Measurements from ENCODE around the gene TK1. TPM values are rescaled to one million over a fixed set of nuclear protein-coding genes. Genes with fewer than 3 reads are reported as not detected.
A peak's percentile ranks its signal among the peaks of the same experiment; 100 is the strongest.
"Not testable (repeated sequence)": the region's sequence is repeated elsewhere in the genome, so short reads cannot be mapped to it uniquely, and the experiment has no call there.

Gene TK1
- polyA plus RNA-seq (2013) = 10.2 TPM

DNA sequence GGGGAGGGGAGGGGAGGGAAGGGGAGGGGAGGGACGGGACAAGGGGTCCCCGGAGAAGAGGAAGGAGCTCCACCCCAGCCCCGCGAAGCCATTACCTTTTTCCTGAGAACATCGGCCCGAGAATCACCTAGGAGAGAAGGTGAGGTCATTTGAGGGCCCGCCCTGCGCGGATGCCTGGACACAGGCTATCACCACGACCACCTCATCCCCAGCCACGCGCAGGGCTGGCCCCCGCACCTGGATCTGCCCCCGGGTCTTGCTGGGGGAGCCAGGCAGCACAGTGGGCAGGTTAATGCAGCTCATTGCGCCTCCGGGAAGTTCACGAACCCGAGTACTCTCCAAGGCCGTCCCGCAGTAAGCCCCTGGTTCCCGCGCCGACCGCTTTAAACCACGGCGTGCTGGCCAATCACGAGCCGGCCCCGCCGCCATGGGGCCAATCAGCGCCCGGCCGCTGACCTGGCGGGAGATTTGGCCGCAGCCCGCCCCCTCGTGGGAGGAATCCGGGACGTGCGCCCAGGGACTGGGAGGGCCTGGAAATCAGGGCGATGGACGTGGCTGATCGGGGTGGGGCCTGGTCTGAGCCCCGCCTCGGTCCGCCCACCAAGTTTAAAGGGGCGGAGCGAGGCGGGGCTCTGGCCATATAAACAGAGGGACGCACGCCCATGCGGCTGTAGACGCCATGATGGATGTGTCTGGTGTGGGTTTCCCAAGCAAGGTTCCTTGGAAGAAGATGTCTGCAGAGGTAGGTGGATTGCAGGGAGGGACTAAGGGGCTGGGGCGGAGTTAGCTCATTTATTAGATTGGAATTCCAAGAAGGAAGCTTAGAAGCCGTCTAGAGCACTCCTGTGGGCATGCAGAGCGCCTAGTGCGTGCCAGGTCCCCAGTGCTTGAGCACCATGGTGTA, at the start of gene TK1, which contains the start of gene AFMID:
Gene TK1 (minus strand): TSS at position 361 of the 904 bp plus-strand sequence. CDS start 58 bp downstream, at position 303.
Gene AFMID (plus strand): TSS at position 671 of the 904 bp plus-strand sequence. CDS start 9 bp downstream, at position 680.
- no peaks in the 10 kb centered on the region for H3K27me3 ChIP-seq (replicated peaks in 2 of 5; ENCODE audit: control insufficient read depth in 4 of 5, insufficient read depth in 5 of 5, low read length in 4 of 5)
- 6% methylated on average over 46 of the region's 57 CpGs for WGBS (ENCODE audit: insufficient coverage)
- peaks cover 3 to 42% (median 16%) of the 10 kb centered on the region in 4 experiments for H3K36me3 ChIP-seq (ENCODE audit: control insufficient read depth in 4 of 4, insufficient read depth in 4 of 4, low read length in 3 of 4)
- ChIA-PET CTCF (interaction anchor here (0.8 to 2.2 kb wide), 7 partner anchors 10 to 68 kb away, joined by 3 to 13 read pairs (median 4); no protein-coding TSS in a partner anchor), POLR2A (no interaction called here)
- peak within 1 kb of the TSS in 1 of 2 experiments; percentile 47 for H3K27ac ChIP-seq (ENCODE audit: insufficient read depth in 1 of 2, low read depth in 1 of 2, low read length in 2 of 2, poor library complexity in 1 of 2, severe bottlenecking in 2 of 2)
- DNase-seq = peak; percentile 94 to 96 (median 96)
- peaks cover 0 to 36% (median 20%) of the 10 kb centered on the region in 4 experiments for H3K4me1 ChIP-seq (ENCODE audit: control extremely low read depth in 1 of 4, control insufficient read depth in 4 of 4, insufficient read depth in 4 of 4, low read length in 3 of 4)
- no peaks in the 10 kb centered on the region for H3K9me3 ChIP-seq (ENCODE audit: control extremely low read depth in 1 of 5, control insufficient read depth in 4 of 5, insufficient read depth in 2 of 5, low read depth in 1 of 5, low read length in 4 of 5)
- peak within 1 kb of the TSS; percentile 62 to 94 (median 84) for H3K4me3 ChIP-seq (ENCODE audit: control insufficient read depth in 1 of 7, extremely low read depth in 1 of 7, insufficient read depth in 4 of 7, low read depth in 2 of 7, low read length in 6 of 7)

GRCh38 chr17:78235885-78236284, 49.0 kb upstream of the TK1 start:
- POLR2A ChIA-PET = no interaction called here
- Histone ChIP-seq H3K9me3 (ENCODE audit: control extremely low read depth in 1 of 5, control insufficient read depth in 4 of 5, insufficient read depth in 2 of 5, low read depth in 1 of 5, low read length in 4 of 5) (no peaks in the 10 kb centered on the region), H3K4me1 (ENCODE audit: control extremely low read depth in 1 of 4, control insufficient read depth in 4 of 4, insufficient read depth in 4 of 4, low read length in 3 of 4) (peaks cover 0 to 25% (median 18%) of the 10 kb centered on the region in 4 experiments), H3K36me3 (ENCODE audit: control insufficient read depth in 4 of 4, insufficient read depth in 4 of 4, low read length in 3 of 4) (no peaks in the 10 kb centered on the region), H3K27me3 (replicated peaks in 2 of 5; ENCODE audit: control insufficient read depth in 4 of 5, insufficient read depth in 5 of 5, low read length in 4 of 5) (peaks cover 0 to 22% (median 12%) of the 10 kb centered on the region in 5 experiments), H3K4me3 (ENCODE audit: control insufficient read depth in 1 of 7, extremely low read depth in 1 of 7, insufficient read depth in 4 of 7, low read depth in 2 of 7, low read length in 6 of 7) (no peak overlapping the region), H3K27ac (ENCODE audit: insufficient read depth in 1 of 2, low read depth in 1 of 2, low read length in 2 of 2, poor library complexity in 1 of 2, severe bottlenecking in 2 of 2) (no peak overlapping the region)
- WGBS (ENCODE audit: insufficient coverage) = 87% methylated on average over 8 of the region's 8 CpGs
- no peak for DNase-seq
- CTCF ChIA-PET = interaction anchor here (0.9 to 6.1 kb wide), 3 partner anchors 10 to 15 kb away, joined by 4 to 29 read pairs (median 13); no protein-coding TSS in a partner anchor

DNA sequence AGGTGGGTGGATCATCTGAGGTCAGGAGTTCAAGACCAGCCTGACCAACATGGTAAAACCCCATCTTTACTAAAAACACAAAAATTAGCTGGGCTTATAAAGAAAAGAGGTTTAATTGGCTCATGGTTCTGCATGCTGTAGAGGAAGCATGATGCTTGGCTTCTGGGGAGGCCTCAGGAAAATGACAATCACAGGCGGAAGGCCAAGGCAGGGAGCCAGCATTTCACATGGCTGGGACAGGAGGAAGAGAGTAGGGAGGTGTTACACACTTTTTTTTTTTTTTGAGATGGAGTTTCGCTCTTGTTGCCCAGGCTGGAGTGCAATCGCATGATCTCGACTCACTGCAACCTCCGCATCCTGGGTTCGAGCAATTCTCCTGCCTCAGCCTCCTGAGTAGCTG, 48.2 kb upstream of the TK1 start:
- POLR2A ChIA-PET; H3K36me3 ChIP-seq (ENCODE audit: control insufficient read depth in 4 of 4, insufficient read depth in 4 of 4, low read length in 3 of 4); H3K4me3 ChIP-seq (ENCODE audit: control insufficient read depth in 1 of 7, extremely low read depth in 1 of 7, insufficient read depth in 4 of 7, low read depth in 2 of 7, low read length in 6 of 7); H3K27ac ChIP-seq (ENCODE audit: insufficient read depth in 1 of 2, low read depth in 1 of 2, low read length in 2 of 2, poor library complexity in 1 of 2, severe bottlenecking in 2 of 2); DNase-seq; H3K9me3 ChIP-seq (ENCODE audit: control extremely low read depth in 1 of 5, control insufficient read depth in 4 of 5, insufficient read depth in 2 of 5, low read depth in 1 of 5, low read length in 4 of 5): not testable (repeated sequence)
- peaks cover 0 to 25% (median 18%) of the 10 kb centered on the region in 4 experiments for H3K4me1 ChIP-seq (ENCODE audit: control extremely low read depth in 1 of 4, control insufficient read depth in 4 of 4, insufficient read depth in 4 of 4, low read length in 3 of 4)
- CTCF ChIA-PET = interaction anchor here (3.4 to 6.1 kb wide), 2 partner anchors 11 to 16 kb away, joined by 13 to 29 read pairs; no protein-coding TSS in a partner anchor
- 67% methylated on average over 6 of the region's 6 CpGs for WGBS (ENCODE audit: insufficient coverage)
- H3K27me3 ChIP-seq (replicated peaks in 2 of 5; ENCODE audit: control insufficient read depth in 4 of 5, insufficient read depth in 5 of 5, low read length in 4 of 5) = peaks cover 0 to 26% (median 19%) of the 10 kb centered on the region in 5 experiments

DNA sequence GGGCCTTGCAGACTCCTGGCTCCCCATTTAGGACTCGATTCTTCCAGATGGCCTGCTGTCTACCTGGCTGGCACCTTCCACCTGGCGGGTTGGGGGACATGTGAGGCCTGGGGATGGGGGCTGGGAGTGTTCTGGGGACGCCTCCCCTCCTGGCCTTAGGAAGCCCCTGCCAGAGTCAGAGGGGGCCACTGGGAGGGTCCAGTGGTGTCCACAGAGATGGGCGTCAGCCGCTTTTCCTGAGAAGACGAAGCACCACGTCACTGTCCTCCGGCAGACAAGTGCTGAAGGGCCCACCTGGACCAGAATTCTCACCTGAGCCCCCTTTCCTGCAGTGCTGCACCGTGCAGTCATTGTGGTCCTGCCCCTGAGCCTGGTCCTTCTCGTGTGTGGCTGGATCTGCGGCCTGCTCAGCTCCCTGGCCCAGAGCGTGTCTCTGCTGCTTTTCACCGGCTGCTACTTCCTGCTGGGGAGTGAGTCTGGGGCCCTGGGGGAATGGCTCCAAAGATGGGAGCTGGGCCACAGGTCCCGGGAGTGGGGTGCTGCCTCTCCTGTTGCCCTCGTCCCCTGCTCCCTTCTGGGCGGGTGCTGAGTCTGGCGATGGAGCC, 47.5 kb upstream of the TK1 start:
- peaks cover 0 to 24% (median 15%) of the 10 kb centered on the region in 4 experiments for H3K4me1 ChIP-seq (ENCODE audit: control extremely low read depth in 1 of 4, control insufficient read depth in 4 of 4, insufficient read depth in 4 of 4, low read length in 3 of 4)
- WGBS (ENCODE audit: insufficient coverage) = 91% methylated on average over 16 of the region's 17 CpGs
- ChIA-PET CTCF (interaction anchor here (3.4 to 6.1 kb wide), 2 partner anchors 12 to 16 kb away, joined by 13 to 29 read pairs; no protein-coding TSS in a partner anchor), POLR2A (no interaction called here)
- H3K36me3 ChIP-seq (ENCODE audit: control insufficient read depth in 4 of 4, insufficient read depth in 4 of 4, low read length in 3 of 4) = no peaks in the 10 kb centered on the region
- H3K27ac ChIP-seq (ENCODE audit: insufficient read depth in 1 of 2, low read depth in 1 of 2, low read length in 2 of 2, poor library complexity in 1 of 2, severe bottlenecking in 2 of 2) = no peak overlapping the region
- H3K9me3 ChIP-seq (ENCODE audit: control extremely low read depth in 1 of 5, control insufficient read depth in 4 of 5, insufficient read depth in 2 of 5, low read depth in 1 of 5, low read length in 4 of 5) = no peaks in the 10 kb centered on the region
- no peak overlapping the region for H3K4me3 ChIP-seq (ENCODE audit: control insufficient read depth in 1 of 7, extremely low read depth in 1 of 7, insufficient read depth in 4 of 7, low read depth in 2 of 7, low read length in 6 of 7)
- DNase-seq = no peak
- H3K27me3 ChIP-seq (replicated peaks in 2 of 5; ENCODE audit: control insufficient read depth in 4 of 5, insufficient read depth in 5 of 5, low read length in 4 of 5) = peaks cover 0 to 26% (median 19%) of the 10 kb centered on the region in 5 experiments

DNA sequence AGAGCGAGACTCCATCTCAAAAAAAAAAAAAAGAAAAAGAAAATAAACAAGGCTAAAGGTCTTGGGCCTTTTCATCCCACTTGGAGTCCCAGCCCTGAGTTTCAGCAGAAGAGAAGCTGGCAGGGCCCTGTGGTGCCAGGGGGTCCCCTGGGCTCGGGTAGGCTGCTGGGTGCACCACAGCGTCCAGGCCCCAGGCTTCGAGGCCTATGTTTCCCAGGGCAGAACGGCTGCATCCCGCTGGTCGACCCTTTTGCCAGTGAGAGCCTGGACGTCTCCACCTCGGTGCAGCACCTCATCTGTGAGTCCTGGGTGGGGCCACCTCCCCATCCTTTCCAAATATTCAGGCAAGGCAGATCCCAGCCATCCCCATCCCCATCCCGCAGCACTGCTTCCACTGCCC, 46.8 kb upstream of the TK1 start:
- no peak overlapping the region for H3K4me3 ChIP-seq (ENCODE audit: control insufficient read depth in 1 of 7, extremely low read depth in 1 of 7, insufficient read depth in 4 of 7, low read depth in 2 of 7, low read length in 6 of 7)
- no peak for DNase-seq
- H3K27ac ChIP-seq (ENCODE audit: insufficient read depth in 1 of 2, low read depth in 1 of 2, low read length in 2 of 2, poor library complexity in 1 of 2, severe bottlenecking in 2 of 2) = no peak overlapping the region
- no peaks in the 10 kb centered on the region for H3K9me3 ChIP-seq (ENCODE audit: control extremely low read depth in 1 of 5, control insufficient read depth in 4 of 5, insufficient read depth in 2 of 5, low read depth in 1 of 5, low read length in 4 of 5)
- H3K36me3 ChIP-seq (ENCODE audit: control insufficient read depth in 4 of 4, insufficient read depth in 4 of 4, low read length in 3 of 4) = no peaks in the 10 kb centered on the region
- H3K4me1 ChIP-seq (ENCODE audit: control extremely low read depth in 1 of 4, control insufficient read depth in 4 of 4, insufficient read depth in 4 of 4, low read length in 3 of 4) = peaks cover 0 to 20% (median 15%) of the 10 kb centered on the region in 4 experiments
- ChIA-PET POLR2A (no interaction called here), CTCF (interaction anchor here (0.8 kb wide), 1 partner anchor 17 kb away, joined by 3 read pairs; no protein-coding TSS in a partner anchor)
- H3K27me3 ChIP-seq (replicated peaks in 2 of 5; ENCODE audit: control insufficient read depth in 4 of 5, insufficient read depth in 5 of 5, low read length in 4 of 5) = peaks cover 0 to 26% (median 19%) of the 10 kb centered on the region in 5 experiments
- 98% methylated on average over 9 of the region's 10 CpGs for WGBS (ENCODE audit: insufficient coverage)

GRCh38 chr17:78232859-78233173, 46.0 kb upstream of the TK1 start:
- Histone ChIP-seq H3K4me3 (ENCODE audit: control insufficient read depth in 1 of 7, extremely low read depth in 1 of 7, insufficient read depth in 4 of 7, low read depth in 2 of 7, low read length in 6 of 7) (no peak overlapping the region), H3K9me3 (ENCODE audit: control extremely low read depth in 1 of 5, control insufficient read depth in 4 of 5, insufficient read depth in 2 of 5, low read depth in 1 of 5, low read length in 4 of 5) (no peaks in the 10 kb centered on the region), H3K27ac (ENCODE audit: insufficient read depth in 1 of 2, low read depth in 1 of 2, low read length in 2 of 2, poor library complexity in 1 of 2, severe bottlenecking in 2 of 2) (no peak overlapping the region), H3K27me3 (replicated peaks in 2 of 5; ENCODE audit: control insufficient read depth in 4 of 5, insufficient read depth in 5 of 5, low read length in 4 of 5) (peaks cover 0 to 26% (median 19%) of the 10 kb centered on the region in 5 experiments), H3K36me3 (ENCODE audit: control insufficient read depth in 4 of 4, insufficient read depth in 4 of 4, low read length in 3 of 4) (no peaks in the 10 kb centered on the region), H3K4me1 (ENCODE audit: control extremely low read depth in 1 of 4, control insufficient read depth in 4 of 4, insufficient read depth in 4 of 4, low read length in 3 of 4) (peaks cover 0 to 20% (median 15%) of the 10 kb centered on the region in 4 experiments)
- CTCF ChIA-PET = interaction anchor here (0.6 kb wide), 1 partner anchor 37 kb away, joined by 3 read pairs; no protein-coding TSS in a partner anchor
- DNase-seq = peak in 1 of 3 donors; percentile 49
- POLR2A ChIA-PET = no interaction called here
- 94% methylated on average over 2 of the region's 2 CpGs for WGBS (ENCODE audit: insufficient coverage)
